HG03521 (cell line): ENCODE results near the gene LGI2.

Experiments
- ATAC-seq: cut with Tn5 transposase; IDR thresholded peaks from one replicate; pipeline ENCODE4 v1.9.1; 2021; ENCODE audit warnings: mild to moderate bottlenecking, moderate library complexity; ENCODE audit not compliant: unreplicated experiment

The LGI2 gene

GRCh38 chr4:24999392-25000089 lies 31.2 kb downstream of the LGI2 start:
- no peak for ATAC-seq

GRCh38 chr4:24995346-24995919 lies 35.3 kb downstream of the LGI2 start:
- ATAC-seq = no peak

- ATAC-seq = no peak
Measured at GRCh38 chr4:24993551-24994080, 37.1 kb downstream of the LGI2 start.

GRCh38 chr4:24992968-24993367 lies 37.8 kb downstream of the LGI2 start:
- no peak for ATAC-seq

DNA sequence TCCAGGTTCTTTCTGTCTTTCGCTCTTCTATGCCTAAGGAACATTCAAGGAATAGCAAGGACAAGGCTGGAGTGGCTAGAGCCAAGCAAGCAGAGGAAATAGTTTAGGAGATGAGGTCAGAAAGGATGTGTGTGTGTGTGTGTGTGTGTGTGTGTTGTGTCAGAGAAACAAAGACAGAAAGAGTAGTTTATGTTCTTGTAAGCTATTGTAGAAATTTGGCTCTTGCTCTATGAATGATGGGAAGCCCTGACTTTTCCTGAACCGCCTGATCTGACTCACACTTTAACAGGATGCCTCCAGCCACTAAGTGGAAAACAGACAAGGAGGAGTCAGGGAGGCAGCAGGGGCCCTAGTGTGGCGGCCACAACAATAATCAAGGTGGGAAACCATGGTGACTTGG lies 39.7 kb downstream of the LGI2 start:
- no peak for ATAC-seq

- no peak for ATAC-seq
Measured at GRCh38 chr4:24989327-24989726, 41.4 kb downstream of the LGI2 start.

DNA sequence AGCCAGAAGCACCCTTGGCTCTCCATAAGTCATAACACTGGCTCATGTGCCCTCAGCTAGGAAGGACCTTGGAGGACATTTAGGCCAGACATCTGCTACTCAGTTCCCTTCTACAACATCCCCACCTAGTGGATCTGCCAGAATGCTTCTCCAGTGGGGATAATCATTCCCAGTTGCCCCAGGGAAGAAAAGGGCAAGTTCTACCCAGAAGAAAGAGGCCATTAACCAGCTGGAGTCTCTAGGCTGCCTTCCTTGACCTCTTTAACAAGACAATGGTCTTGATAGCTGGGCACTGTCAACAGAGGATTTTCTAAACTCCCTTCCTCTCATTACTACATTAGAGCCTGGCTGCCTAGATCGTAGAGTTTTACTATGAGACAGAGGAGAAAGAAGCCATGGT lies 42.0 kb downstream of the LGI2 start:
- ATAC-seq = no peak

DNA sequence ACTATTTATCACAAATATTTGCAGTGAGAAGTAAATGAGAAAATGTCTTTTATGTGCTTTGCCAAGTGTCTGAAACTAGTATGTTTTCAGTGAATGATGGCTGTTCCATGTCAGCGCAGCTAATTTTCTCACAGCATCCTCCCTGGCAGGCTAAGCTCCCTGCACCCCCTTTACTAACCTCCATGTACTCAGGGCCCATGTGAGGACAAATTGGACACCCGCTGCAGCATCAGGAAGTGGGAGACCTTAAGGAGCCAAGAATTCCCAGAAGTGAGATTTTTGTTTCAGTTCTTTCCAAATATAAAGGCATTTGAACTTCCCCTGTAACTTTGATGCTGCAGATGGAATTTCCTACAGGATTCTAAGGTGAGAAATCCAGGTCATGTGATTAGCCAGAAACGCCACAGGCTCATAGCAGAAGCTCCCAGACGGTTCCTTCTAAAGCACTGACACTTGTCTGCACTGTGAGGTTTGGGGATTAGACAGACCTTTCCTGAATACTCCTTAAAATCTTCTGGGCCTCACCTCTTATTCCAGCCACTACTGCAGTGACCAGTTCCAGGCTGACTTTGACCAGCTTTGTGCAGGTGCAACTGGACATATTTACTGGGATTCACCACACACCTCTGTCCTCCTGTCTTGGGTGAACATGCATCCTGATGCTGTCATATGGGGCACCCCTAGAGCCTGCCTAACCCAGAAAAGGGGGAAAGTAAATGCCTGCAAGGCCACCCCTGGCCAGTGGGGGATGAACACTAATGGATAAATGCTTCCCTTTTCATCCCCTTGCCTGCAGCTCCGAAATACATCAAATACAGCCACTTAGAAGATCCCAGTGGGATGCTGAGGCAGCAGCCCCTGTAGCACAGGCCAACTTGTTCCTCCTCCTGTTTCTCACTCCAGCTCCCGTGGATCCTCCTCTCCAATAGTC lies 45.9 kb downstream of the LGI2 start:
- no peak for ATAC-seq

- ATAC-seq = no peak
Measured at GRCh38 chr4:24980740-24981139, 50.0 kb downstream of the LGI2 start.

DNA sequence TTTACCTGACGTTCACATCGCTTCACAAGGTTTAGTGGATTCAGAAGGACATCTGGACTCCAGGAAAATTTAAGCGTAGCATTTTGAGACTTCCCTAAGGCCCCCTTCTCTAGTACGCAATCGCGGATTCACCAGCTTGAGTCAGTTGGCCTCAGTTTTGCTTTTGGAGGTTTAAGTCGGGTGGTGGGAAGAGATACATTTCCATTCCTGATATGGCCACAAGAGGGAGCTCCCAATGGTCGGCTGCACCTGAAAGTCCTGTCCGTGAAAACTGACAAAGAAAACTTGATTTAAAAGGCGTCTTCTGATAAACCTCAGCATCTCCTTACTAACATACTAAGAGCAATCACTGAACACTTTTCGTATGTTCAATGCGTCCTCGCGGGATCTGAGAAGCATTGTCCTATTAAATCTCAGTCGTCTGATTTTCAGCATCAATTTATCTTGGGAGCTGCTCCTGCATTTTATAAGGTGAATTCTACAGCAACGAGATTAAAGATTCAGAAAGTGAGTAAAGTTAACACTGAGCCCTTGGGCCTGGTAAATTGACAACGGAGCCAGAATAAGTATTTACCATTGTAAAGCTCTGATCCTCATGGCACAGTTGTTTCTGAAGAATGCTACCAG lies 50.6 kb downstream of the LGI2 start:
- ATAC-seq = peak; percentile 73

DNA sequence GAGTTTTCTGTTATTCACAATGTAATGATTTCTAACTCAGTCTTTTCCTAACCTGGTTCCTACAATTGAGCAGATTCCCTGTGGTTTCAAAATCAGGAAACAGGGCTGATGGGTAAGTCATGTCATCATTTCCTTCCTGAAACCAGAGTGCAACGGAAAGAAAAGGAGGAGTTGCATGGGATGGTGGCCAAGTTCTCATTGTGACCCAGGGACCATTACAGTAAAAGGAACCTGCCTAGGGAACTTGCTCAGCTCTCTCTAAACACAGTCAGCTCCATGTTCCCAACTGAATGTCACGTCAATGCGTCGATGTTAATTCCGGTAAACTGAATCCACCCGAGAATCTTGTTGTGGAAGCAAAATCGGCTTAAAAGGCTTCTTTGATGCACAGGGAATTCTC lies 51.2 kb downstream of the LGI2 start:
- no peak for ATAC-seq

DNA sequence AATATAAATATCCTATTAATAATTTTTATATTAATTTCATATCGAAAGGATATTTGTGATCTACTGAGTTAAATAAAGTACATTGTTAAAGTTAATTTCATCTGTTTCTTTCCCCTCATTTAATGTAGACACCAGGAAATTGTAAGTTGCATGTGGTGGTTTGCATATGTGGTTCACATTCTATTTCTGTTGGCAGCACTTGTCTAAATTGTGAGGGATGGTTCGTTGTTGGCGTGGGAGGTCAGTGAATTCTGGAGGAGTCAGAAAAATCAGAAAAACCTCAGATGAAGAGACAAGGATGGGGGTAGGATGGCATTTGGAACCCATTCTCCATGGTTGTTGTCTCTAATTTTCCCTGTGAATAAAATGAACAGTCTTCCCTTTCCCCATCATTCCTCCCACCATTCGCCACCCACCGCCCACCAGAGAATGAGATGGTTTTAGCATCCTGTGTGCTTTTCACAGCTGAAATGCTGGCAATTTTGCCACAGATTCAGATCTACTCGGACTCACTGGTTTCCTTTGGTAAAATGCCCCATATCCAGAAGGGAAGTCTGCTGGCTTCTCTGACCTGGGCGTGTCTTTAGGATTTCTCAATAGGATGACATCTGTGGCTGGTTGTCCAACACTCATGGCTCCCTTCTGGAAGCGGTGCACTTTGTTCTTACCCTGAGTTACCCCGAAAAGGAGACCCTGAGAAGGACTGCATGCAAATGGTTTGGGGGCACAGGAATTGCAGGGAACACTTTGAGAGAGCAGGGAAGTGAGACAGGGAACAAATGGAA lies 52.3 kb downstream of the LGI2 start:
- ATAC-seq = no peak

DNA sequence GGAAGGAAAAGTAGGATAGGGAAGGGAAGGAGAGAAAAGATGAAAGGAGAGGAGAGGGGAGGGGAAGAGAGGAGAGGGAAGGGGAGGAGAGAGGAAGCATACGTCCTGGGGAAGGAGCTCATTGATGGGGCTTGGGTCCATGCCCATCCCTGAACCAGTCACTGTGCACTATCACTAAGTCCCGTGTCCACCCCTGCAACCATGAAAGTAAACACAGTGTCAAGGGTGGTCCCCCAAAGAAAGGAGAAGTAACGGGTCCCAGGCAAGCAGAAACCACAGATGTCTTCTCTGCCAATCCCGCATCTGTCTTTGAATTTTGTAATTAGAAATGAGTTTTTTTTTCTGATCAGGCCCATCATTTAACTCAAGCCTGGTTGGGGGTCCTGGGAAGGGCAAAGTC lies 55.2 kb downstream of the LGI2 start:
- no peak for ATAC-seq

DNA sequence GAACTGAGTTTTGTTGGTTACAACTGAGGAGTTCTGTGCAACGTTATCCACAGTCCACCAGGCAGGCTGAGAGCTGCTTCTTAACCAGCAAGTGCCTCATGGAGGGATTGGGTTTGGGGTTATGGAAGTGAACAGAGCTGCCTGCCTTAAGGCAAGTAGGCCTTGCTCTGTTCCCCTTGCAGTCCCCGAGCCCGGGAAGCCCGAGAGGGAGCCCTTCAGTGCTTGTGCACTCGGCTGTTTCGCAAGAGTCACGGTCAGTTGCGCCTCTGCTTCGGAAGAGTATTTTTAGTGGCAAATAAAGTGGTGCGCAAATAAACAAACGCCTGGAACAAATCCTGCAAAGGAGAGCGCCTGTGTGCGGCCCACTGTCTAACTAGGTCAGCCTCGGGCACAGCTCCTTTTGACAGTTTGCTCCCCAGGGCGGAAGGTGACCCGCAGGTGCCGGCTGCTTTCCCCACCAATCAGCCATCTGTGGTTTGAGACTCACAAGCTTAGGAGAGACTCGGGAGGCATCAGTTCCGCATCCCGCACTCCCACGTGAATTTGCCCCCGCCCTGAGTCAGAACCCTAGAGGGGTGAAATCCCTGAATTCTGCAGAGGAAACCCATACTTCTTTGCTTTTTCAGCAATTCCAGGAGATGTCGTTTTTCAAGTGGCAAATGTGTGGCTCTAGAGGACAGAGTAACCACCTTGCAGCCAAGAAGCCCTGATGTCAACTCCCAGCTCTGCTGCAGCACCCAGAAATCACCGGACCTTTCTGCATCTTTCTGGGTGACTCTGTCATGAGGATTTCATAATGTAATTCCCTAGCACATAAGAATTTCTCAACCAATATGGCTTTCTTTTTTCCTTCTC lies 56.8 kb downstream of the LGI2 start:
- no peak for ATAC-seq

- no peak for ATAC-seq
Measured at GRCh38 chr4:24973404-24973746, 57.4 kb downstream of the LGI2 start.

- ATAC-seq = no peak
Measured at GRCh38 chr4:24971192-24971591, 59.6 kb downstream of the LGI2 start.

GRCh38 chr4:24970635-24971034 lies 60.1 kb downstream of the LGI2 start:
- no peak for ATAC-seq

- ATAC-seq = no peak
Measured at GRCh38 chr4:24970191-24970590, 60.6 kb downstream of the LGI2 start.

DNA sequence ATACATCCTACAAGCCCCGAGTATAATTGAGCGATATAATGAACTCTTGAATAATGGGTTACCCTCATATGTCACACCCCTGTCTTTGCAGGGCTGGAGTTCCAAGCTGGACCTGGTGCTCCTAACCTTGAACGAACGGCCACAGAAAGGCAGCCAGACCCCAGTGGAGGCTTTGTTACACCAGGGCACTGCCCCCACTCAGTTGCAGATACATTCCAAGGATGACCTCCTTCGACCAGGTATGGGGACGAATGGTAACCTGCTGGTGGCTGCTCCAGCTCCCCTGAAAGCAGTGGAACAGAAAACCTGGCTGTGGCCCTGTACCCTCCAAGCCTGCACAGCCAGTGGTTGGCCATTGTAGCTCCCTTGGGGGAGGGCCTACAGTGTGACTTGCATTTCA lies 61.3 kb downstream of the LGI2 start:
- ATAC-seq = no peak

GRCh38 chr4:24968992-24969391 lies 61.8 kb downstream of the LGI2 start:
- no peak for ATAC-seq
